Mucosa of rectum (tissue), 2 donors: ENCODE results near the gene METTL8.

Experiments
- H3K27ac ChIP-seq, 2 donors: one replicate each; pipeline ENCODE4 v1.7.0; 2013; ENCODE audit warnings: inconsistent platforms in 2 of 2, low read depth in 2 of 2, low read length in 2 of 2
- H3K27me3 ChIP-seq, 2 donors: one replicate each; pipeline ENCODE4 v1.7.0; 2013; ENCODE audit warnings: low read length in 2 of 2; ENCODE audit not compliant: control insufficient read depth in 2 of 2, insufficient read depth in 2 of 2
- H3K36me3 ChIP-seq, 2 donors: one replicate each; pipeline ENCODE4 v1.7.0; 2013; ENCODE audit warnings: low read length in 2 of 2; ENCODE audit not compliant: control insufficient read depth in 2 of 2, insufficient read depth in 2 of 2
- H3K4me1 ChIP-seq, 2 donors: one replicate each; pipeline ENCODE4 v1.7.0; 2013; ENCODE audit warnings: low read length in 2 of 2, mild to moderate bottlenecking in 1 of 2; ENCODE audit not compliant: control insufficient read depth in 2 of 2, insufficient read depth in 2 of 2
- H3K4me3 ChIP-seq, 2 donors: one replicate each; pipeline ENCODE4 v1.7.0; 2013; ENCODE audit warnings: low read length in 2 of 2
- H3K9ac ChIP-seq, 2 donors: one replicate each; pipeline ENCODE4 v1.7.0; 2013; ENCODE audit warnings: low read length in 2 of 2, low read depth in 1 of 2, mild to moderate bottlenecking in 1 of 2
- H3K9me3 ChIP-seq, 2 donors: one replicate each; pipeline ENCODE4 v1.7.0; 2013; ENCODE audit warnings: low read length in 2 of 2; ENCODE audit not compliant: control insufficient read depth in 2 of 2
- donor health status: healthy.
- donor health status: Normal muscosa, but diverticular disease.

Gene METTL8

DNA sequence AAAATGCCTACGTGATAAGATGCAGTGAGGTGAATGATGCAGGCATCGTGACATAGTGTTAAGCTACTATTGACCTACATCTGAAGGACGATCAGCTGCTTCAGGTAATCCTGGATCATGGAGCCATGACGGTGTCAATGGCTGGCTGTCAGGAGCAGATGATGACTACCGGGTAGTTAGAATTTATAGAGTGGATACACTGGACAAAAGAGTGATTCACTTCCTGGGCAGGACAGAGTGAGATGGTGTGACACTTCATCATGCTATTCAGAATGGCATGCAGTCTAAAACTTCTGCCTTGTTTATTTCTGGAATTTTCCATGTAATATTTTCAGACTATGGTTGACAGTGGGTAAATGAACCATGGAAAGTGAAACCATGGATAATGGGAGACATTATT lies 29.5 kb downstream of the METTL8 start:
- Histone ChIP-seq H3K27ac (no peak overlapping the region), H3K36me3 (no peaks in the 10 kb centered on the region)

DNA sequence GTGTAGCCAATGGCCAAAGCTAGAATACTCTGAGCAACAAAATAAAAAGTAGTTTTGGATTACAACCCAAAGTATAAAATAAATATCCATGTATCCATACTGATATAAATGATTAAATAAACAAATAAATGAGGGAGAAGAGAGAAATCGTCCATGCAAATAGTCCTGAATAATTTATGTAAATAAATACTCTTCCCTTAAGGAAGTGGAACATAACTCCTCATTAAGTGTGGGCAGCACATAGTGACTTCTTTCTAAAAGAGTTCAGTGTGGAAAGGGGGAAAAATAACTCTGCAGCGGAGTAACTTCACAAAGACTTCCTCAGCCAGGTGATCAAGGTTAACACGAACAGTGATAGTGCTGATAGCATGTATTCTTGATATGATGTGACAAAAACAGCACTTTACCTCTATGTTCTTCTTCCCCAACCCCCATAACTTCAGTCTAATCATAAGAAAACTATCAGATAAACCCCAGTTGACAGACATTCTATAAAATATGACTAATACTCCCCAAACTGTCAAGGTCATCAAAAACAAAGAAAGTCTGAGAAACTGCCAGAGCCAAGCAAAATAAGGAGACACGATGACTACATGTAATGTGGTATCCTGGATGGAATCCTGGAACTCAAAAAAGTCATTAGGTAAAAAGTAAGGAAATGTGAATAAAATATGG lies 30.7 kb downstream of the METTL8 start:
- Histone ChIP-seq H3K36me3 (no peaks in the 10 kb centered on the region), H3K4me3 (no peak overlapping the region), H3K9me3 (no peaks in the 10 kb centered on the region), H3K9ac (no peak overlapping the region), H3K27ac (no peak overlapping the region), H3K4me1 (no peaks in the 10 kb centered on the region), H3K27me3 (no peaks in the 10 kb centered on the region)

More for the DNA sequence above, 29.5 kb downstream of the METTL8 start:
- no peak overlapping the region for H3K4me3 ChIP-seq
- no peaks in the 10 kb centered on the region for H3K27me3 ChIP-seq
- no peaks in the 10 kb centered on the region for H3K4me1 ChIP-seq
- no peak overlapping the region for H3K9ac ChIP-seq
- no peaks in the 10 kb centered on the region for H3K9me3 ChIP-seq

DNA sequence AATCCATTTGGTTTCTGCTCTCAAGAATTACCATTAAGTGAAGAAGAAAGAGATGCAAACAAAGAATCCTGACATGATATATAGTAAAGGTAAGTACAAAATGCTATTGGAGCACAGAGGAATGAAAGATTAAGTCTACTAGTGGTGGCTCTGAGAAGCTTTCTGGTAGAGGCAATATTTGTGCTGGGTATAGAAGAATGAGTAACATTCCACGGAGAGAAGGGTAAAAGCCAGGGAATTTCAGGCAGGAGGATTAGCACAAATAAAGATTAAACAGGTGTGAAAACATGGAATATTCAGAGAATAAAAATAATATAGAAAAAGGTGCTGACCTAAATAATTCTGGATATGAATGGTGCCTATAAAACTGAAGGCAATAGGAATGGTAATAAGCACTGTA lies 31.8 kb downstream of the METTL8 start:
- H3K9me3 ChIP-seq: no peaks in the 10 kb centered on the region

DNA sequence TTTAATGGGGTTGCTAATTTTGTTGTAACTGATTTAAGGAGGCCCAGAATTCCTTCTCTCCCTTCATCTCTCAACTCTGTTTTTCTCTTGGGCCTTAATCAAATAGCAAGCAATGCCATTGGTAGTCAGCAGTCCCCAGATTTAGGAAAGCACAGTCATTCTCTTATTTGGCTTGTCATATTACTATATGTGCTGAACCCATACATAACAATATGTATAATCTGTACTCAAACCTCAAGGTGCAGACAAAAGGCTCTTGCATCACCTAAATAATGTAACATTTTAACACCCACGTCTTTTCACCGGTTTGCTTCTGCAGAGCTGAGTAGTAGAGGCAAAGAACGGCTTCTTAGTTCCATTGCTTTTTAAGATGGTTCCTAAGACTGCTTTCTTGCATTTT lies 33.4 kb downstream of the METTL8 start:
- Histone ChIP-seq H3K27ac (no peak overlapping the region), H3K27me3 (no peaks in the 10 kb centered on the region), H3K9ac (no peak overlapping the region), H3K4me1 (no peaks in the 10 kb centered on the region), H3K9me3 (no peaks in the 10 kb centered on the region), H3K36me3 (no peaks in the 10 kb centered on the region), H3K4me3 (no peak overlapping the region)

More for the DNA sequence above, 31.8 kb downstream of the METTL8 start:
- Histone ChIP-seq H3K36me3 (no peaks in the 10 kb centered on the region), H3K4me1 (no peaks in the 10 kb centered on the region), H3K27me3 (no peaks in the 10 kb centered on the region), H3K4me3 (no peak overlapping the region), H3K27ac (no peak overlapping the region), H3K9ac (no peak overlapping the region)

DNA sequence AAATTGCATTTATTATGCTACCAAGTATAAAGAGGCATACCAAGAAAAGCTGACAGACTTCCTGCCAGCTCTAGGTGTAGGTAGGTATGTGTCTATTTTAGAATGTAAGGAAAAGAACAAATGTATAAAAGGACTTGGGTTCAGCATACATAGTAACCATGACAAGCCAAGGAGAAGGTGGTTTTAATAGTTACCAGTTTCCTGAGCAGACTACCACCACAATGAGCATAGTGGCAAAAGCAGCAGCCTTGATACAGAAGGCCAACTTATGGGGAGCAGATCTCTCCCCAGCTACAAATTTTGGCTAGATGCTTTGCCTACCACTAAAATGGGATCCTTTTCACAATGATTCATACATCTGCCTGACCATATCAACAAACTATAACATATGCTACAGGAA lies 34.5 kb downstream of the METTL8 start:
- Histone ChIP-seq H3K4me3 (no peak overlapping the region), H3K9me3 (no peaks in the 10 kb centered on the region), H3K9ac (no peak overlapping the region), H3K36me3 (no peaks in the 10 kb centered on the region), H3K27me3 (no peaks in the 10 kb centered on the region), H3K4me1 (no peaks in the 10 kb centered on the region), H3K27ac (no peak overlapping the region)

- Histone ChIP-seq H3K9me3 (no peaks in the 10 kb centered on the region), H3K27ac (no peak overlapping the region), H3K9ac (no peak overlapping the region), H3K4me3 (no peak overlapping the region), H3K36me3 (no peaks in the 10 kb centered on the region), H3K4me1 (no peaks in the 10 kb centered on the region), H3K27me3 (no peaks in the 10 kb centered on the region)
Observed at GRCh38 chr2:171394164-171394740, 39.5 kb downstream of the METTL8 start.

- no peak overlapping the region for H3K27ac ChIP-seq
- H3K9ac ChIP-seq: no peak overlapping the region
- H3K4me3 ChIP-seq: no peak overlapping the region
- H3K36me3 ChIP-seq: no peaks in the 10 kb centered on the region
- H3K9me3 ChIP-seq: no peaks in the 10 kb centered on the region
- no peaks in the 10 kb centered on the region for H3K27me3 ChIP-seq
- no peaks in the 10 kb centered on the region for H3K4me1 ChIP-seq
Observed at GRCh38 chr2:171393487-171393886, 40.3 kb downstream of the METTL8 start.

DNA sequence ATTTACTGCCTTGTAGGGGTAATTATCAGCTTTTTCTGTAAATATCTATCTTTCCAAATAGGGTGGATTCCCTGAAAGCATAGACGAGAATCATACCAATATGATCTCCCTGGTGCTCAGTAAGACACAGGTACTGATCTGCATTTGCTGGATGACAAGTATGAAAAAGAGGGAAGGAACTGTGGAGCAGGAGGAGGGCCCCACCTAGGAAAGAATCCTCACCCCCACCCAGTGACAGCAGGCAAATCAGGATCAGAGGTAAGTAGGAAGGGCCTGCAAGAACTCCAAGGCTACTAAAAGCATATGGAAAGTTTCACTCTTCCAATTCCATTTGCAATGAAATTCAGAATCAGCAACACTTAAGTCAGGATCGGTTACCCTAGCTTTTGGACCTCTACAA lies 42.3 kb downstream of the METTL8 start:
- Histone ChIP-seq H3K9me3 (no peaks in the 10 kb centered on the region), H3K36me3 (no peaks in the 10 kb centered on the region), H3K4me1 (no peaks in the 10 kb centered on the region), H3K27me3 (no peaks in the 10 kb centered on the region), H3K4me3 (no peak overlapping the region), H3K9ac (no peak overlapping the region), H3K27ac (no peak overlapping the region)

DNA sequence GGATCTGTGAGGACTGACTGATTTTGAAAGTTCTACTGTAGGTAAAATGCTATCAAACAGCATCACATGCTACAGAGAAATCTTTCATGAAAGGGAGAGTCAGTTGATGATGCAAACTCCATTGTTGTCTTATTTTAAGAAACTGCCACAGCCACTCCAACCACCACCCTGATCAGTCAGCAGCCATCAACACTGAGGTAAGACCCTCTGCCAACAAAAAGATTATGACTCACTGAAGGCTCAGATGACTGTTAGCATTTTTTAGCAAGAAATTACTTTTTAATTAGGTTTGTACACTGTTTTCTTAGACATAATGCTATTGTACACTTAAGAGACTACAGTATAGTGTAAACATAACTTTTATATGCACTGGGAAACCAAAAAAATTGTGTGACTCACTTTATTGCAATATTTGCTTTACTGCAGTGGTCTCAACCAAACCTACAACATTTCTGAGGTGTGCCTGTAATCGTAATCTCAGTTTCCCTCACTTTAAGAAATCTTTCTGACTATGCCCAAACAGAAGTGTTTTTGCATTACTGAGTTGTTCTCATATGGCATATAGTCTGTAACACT lies 42.8 kb downstream of the METTL8 start:
- Histone ChIP-seq H3K9me3 (no peaks in the 10 kb centered on the region), H3K27ac (no peak overlapping the region), H3K4me1 (no peaks in the 10 kb centered on the region), H3K36me3 (no peaks in the 10 kb centered on the region), H3K4me3 (no peak overlapping the region), H3K9ac (no peak overlapping the region), H3K27me3 (no peaks in the 10 kb centered on the region)

DNA sequence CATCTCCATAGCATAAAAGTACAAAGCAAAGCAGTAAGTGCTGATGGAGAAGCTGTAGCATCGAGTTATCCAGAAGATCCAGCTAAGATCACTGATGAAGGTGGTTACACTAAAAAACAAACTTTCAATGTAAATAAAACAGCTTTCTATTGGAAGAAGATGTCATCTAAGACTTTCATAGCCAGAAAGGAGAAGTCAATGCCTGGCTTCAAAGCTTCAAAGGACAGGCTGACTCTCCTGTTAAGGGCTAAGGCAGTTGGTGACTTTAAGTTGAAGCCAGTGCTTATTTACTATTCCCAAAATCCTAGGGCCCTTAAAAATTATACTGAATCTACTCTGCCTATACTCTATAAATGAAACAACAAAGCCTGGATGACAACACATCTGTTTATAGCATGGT lies 44.0 kb downstream of the METTL8 start:
- H3K27ac ChIP-seq: no peak overlapping the region
- H3K9ac ChIP-seq: no peak overlapping the region
- no peaks in the 10 kb centered on the region for H3K9me3 ChIP-seq
- H3K4me1 ChIP-seq: no peaks in the 10 kb centered on the region
- H3K27me3 ChIP-seq: no peaks in the 10 kb centered on the region
- no peak overlapping the region for H3K4me3 ChIP-seq
- no peaks in the 10 kb centered on the region for H3K36me3 ChIP-seq
